Measurements from ENCODE around the gene GALNT18. TPM values are rescaled to one million over a fixed set of nuclear protein-coding genes. Genes with fewer than 3 reads are reported as not detected.

GALNT18 gene
- total and polyA plus RNA-seq, 2 experiments from 2014 or later = 4.3 to 10.8 TPM

- no peak for TF ChIP-seq NANOG (IDR thresholded peaks at IDR 0.05; ENCODE audit: borderline replicate concordance)
- TF ChIP-seq ZNF331 (CRISPR knock-in tag; IDR thresholded peaks at IDR 0.05; ENCODE audit: low read depth) = no peak
- no peak for TF ChIP-seq ZNF462 (CRISPR knock-in tag; IDR thresholded peaks at IDR 0.05)
Observed at GRCh38 chr11:11329062-11329806, 292.6 kb downstream of the GALNT18 start (continued).

DNA sequence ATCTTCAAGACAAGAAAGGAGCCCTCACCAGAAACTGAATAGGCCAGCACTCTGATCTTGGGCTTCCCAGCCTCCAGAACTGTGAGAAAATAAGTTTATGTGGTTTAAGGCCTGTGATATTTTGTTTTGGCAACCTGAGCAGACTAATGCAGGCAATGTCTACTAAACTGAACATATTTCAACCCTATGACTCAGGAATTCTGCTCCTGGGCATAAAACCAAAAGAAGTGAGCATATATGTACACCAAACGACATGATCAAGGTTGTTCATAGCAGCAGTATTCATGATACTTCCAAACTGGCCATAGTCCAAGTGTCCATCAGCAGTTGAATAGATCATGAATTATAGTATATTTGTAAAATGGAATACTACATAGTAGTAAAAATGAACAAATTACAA is 297.7 kb downstream of the GALNT18 start:
- H4K20me1 ChIP-seq (replicated peaks; ENCODE audit: insufficient read depth) = no peaks in the 10 kb centered on the region
- DNase-seq (ENCODE audit: low spot score) = no peak
- no peak overlapping the region for H3K27ac Mint-ChIP-seq
- H3K9me2 ChIP-seq (ENCODE audit: insufficient read depth) = no peaks in the 10 kb centered on the region
- no peak overlapping the region for H2AFZ ChIP-seq
- no peak overlapping the region for H3K4me3 Mint-ChIP-seq
- no peaks in the 10 kb centered on the region for H3K27me3 ChIP-seq (ENCODE audit: insufficient read depth)
- ATAC-seq = no peak
- H3K27me3 Mint-ChIP-seq (ENCODE audit: insufficient read depth, low read depth, poor library complexity) = no peaks in the 10 kb centered on the region
- H3K4me3 ChIP-seq = no peak overlapping the region
- peaks cover 17% of the 10 kb centered on the region; the same call in 2 of the 3 replicates for H3K36me3 Mint-ChIP-seq (ENCODE audit: low read depth)
- H3K4me2 ChIP-seq = no peak overlapping the region
- H3K9me3 Mint-ChIP-seq = no peaks in the 10 kb centered on the region
- H3F3A ChIP-seq (replicated peaks; ENCODE audit: low read depth) = no peaks in the 10 kb centered on the region
- no peaks in the 10 kb centered on the region for H3K4me1 ChIP-seq (ENCODE audit: insufficient read depth)
- no peaks in the 10 kb centered on the region for H3K79me2 ChIP-seq (replicated peaks; ENCODE audit: insufficient read depth)
- H3K4me1 Mint-ChIP-seq = no peaks in the 10 kb centered on the region
- H3K36me3 ChIP-seq (ENCODE audit: insufficient read depth) = no peaks in the 10 kb centered on the region
- no peak overlapping the region for H3K27ac ChIP-seq (ENCODE audit: low read depth)
- TF ChIP-seq JUNB (IDR thresholded peaks at IDR 0.05; ENCODE audit: unreplicated experiment) (no peak), ZNF331 (CRISPR knock-in tag; IDR thresholded peaks at IDR 0.05; ENCODE audit: low read depth) (no peak), ZNF462 (CRISPR knock-in tag; IDR thresholded peaks at IDR 0.05) (no peak), EZH2 (IDR thresholded peaks at IDR 0.05; ENCODE audit: low read depth, unreplicated experiment) (no peak), ZNF114 (CRISPR knock-in tag; IDR thresholded peaks at IDR 0.05) (no peak), NANOG (IDR thresholded peaks at IDR 0.05; ENCODE audit: borderline replicate concordance) (no peak)
